ENCODE data around the gene PLEKHH2.
"Not testable (repeated sequence)": the region's sequence is repeated elsewhere in the genome, so short reads cannot be mapped to it uniquely, and the experiment has no call there.

PLEKHH2 gene

DNA sequence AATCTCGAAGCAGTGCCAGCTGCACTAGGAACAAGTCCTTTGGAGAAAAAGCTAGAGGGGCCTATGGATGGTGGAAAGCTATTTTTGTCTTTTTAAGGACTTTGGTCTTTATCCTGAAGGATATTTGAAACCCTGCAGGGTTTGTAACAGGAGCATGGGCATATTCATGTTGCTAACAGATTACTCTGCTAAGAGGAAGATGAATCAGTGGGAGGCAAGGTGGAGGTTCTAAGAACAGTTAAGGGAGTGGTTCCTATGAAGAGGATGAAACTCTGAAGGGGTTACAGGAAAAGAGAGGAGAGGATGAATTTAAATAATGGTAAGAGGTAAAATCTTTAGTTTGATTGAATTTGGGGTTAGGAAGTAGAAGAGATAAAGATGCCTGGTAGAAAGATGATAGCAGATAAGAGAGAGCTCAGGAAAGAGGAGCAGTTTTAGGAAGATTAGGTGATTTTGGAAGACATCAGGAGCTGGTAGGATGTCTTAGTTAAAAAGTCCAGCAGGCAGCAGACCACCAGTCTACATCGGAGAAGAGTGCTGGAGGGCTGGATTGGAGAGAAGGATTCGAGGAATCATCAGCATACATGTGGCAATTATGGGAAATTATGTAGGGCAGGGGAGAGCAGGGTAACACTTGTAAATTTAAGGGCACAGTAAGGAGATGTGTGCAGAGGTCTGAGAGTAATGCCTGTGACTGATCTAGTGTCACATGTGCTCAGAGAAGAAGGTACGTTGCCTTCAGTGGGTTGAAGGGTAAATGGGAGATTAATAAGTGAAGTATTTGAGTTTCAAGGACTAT lies 78.4 kb downstream of the PLEKHH2 start:
- 89% methylated on average over 4 of the region's 4 CpGs for WGBS (ENCODE audit: insufficient coverage)
- CTCF ChIA-PET = no interaction called here
- DNase-seq = no peak
- no peaks in the 10 kb centered on the region for H3K9me3 ChIP-seq (ENCODE audit: control extremely low read depth in 1 of 5, control insufficient read depth in 4 of 5, insufficient read depth in 2 of 5, low read depth in 1 of 5, low read length in 4 of 5)
- peaks cover 0 to 6% (median 0%) of the 10 kb centered on the region in 5 experiments for H3K27me3 ChIP-seq (replicated peaks in 2 of 5; ENCODE audit: control insufficient read depth in 4 of 5, insufficient read depth in 5 of 5, low read length in 4 of 5)
- POLR2A ChIA-PET = no interaction called here
- H3K27ac ChIP-seq (ENCODE audit: insufficient read depth in 1 of 2, low read depth in 1 of 2, low read length in 2 of 2, poor library complexity in 1 of 2, severe bottlenecking in 2 of 2) = no peak overlapping the region
- H3K4me1 ChIP-seq (ENCODE audit: control extremely low read depth in 1 of 4, control insufficient read depth in 4 of 4, insufficient read depth in 4 of 4, low read length in 3 of 4) = no peaks in the 10 kb centered on the region
- H3K36me3 ChIP-seq (ENCODE audit: control insufficient read depth in 4 of 4, insufficient read depth in 4 of 4, low read length in 3 of 4) = no peaks in the 10 kb centered on the region
- H3K4me3 ChIP-seq (ENCODE audit: control insufficient read depth in 1 of 7, extremely low read depth in 1 of 7, insufficient read depth in 4 of 7, low read depth in 2 of 7, low read length in 6 of 7) = no peak overlapping the region

DNA sequence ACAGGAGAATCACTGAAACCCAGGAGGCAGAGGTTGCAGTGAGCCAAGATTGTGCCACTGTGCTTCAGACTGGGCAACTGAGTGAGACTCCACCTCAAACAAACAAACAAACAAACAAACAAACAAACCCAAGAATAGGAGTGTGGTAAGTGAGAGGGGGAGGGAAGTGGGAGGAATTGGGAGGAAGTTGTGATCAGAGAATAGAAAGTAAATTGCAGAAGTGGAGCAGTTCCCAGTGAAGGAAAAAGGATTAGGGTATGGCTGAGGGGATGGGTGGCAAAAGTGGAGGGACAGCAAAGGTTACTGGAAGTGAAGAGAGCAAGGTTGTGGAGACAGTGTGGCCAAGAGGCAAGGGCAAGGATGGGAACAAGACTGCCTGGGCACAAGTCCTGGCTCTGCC lies 80.3 kb downstream of the PLEKHH2 start:
- H3K27ac ChIP-seq (ENCODE audit: insufficient read depth in 1 of 2, low read depth in 1 of 2, low read length in 2 of 2, poor library complexity in 1 of 2, severe bottlenecking in 2 of 2) = no peak overlapping the region
- DNase-seq = no peak
- no peak overlapping the region for H3K4me3 ChIP-seq (ENCODE audit: control insufficient read depth in 1 of 7, extremely low read depth in 1 of 7, insufficient read depth in 4 of 7, low read depth in 2 of 7, low read length in 6 of 7)
- ChIA-PET CTCF (no interaction called here), POLR2A (no interaction called here)
- no peaks in the 10 kb centered on the region for H3K36me3 ChIP-seq (ENCODE audit: control insufficient read depth in 4 of 4, insufficient read depth in 4 of 4, low read length in 3 of 4)
- peaks cover 0 to 6% (median 0%) of the 10 kb centered on the region in 5 experiments for H3K27me3 ChIP-seq (replicated peaks in 2 of 5; ENCODE audit: control insufficient read depth in 4 of 5, insufficient read depth in 5 of 5, low read length in 4 of 5)
- no peaks in the 10 kb centered on the region for H3K9me3 ChIP-seq (ENCODE audit: control extremely low read depth in 1 of 5, control insufficient read depth in 4 of 5, insufficient read depth in 2 of 5, low read depth in 1 of 5, low read length in 4 of 5)
- H3K4me1 ChIP-seq (ENCODE audit: control extremely low read depth in 1 of 4, control insufficient read depth in 4 of 4, insufficient read depth in 4 of 4, low read length in 3 of 4) = no peaks in the 10 kb centered on the region

GRCh38 chr2:43718530-43719124 lies 81.6 kb downstream of the PLEKHH2 start:
- POLR2A ChIA-PET = no interaction called here

DNA sequence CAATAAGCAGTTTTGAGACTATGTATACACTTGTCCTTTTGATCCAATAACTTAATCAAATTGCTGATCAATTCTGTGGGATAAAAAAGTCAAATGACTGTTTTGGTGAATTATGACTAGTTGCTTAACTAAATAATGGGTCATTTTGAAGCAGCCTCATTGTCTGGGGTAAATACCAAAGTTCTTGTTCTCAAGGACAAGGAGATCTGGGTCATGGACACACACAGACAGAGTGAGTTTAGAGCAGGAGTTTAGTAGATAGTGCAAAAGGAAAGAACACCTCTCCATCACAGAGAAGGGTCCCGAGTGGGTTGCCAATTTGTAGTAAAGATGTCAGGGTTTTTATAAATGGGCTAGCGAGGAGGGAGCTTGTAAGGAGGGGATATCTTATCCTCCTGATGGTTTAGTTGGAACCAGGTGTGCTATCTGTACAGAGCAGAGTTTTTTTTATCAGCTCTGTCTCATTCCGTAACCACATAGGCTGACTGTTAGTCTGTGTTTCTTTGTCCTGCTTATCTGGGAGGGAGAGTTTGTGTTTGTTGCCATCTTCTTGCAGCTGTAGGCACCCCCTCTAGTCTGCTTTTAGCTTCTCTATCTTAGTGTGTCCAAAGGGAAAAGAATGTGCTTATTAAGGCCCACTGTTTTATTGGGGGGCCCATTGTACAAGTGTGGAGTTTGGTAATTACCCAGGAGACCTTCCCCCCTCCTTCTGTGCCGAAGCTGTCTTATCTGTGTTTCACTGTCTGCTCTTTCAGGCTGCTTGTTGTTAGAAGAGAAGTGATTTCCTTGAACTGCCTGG lies 87.9 kb downstream of the PLEKHH2 start:
- H3K36me3 ChIP-seq (ENCODE audit: control insufficient read depth in 4 of 4, insufficient read depth in 4 of 4, low read length in 3 of 4) = no peaks in the 10 kb centered on the region
- peaks cover 0 to 3% (median 0%) of the 10 kb centered on the region in 5 experiments for H3K27me3 ChIP-seq (replicated peaks in 2 of 5; ENCODE audit: control insufficient read depth in 4 of 5, insufficient read depth in 5 of 5, low read length in 4 of 5)
- H3K27ac ChIP-seq (ENCODE audit: insufficient read depth in 1 of 2, low read depth in 1 of 2, low read length in 2 of 2, poor library complexity in 1 of 2, severe bottlenecking in 2 of 2) = peak overlapping the region in 1 of 2 experiments; percentile 22
- WGBS (ENCODE audit: insufficient coverage) = no CpG with 5 or more reads among the region's 4 CpGs
- ChIA-PET CTCF (no interaction called here), POLR2A (no interaction called here)
- no peaks in the 10 kb centered on the region for H3K9me3 ChIP-seq (ENCODE audit: control extremely low read depth in 1 of 5, control insufficient read depth in 4 of 5, insufficient read depth in 2 of 5, low read depth in 1 of 5, low read length in 4 of 5)
- no peak overlapping the region for H3K4me3 ChIP-seq (ENCODE audit: control insufficient read depth in 1 of 7, extremely low read depth in 1 of 7, insufficient read depth in 4 of 7, low read depth in 2 of 7, low read length in 6 of 7)
- DNase-seq = peak; percentile 20 to 66 (median 35)
- H3K4me1 ChIP-seq (ENCODE audit: control extremely low read depth in 1 of 4, control insufficient read depth in 4 of 4, insufficient read depth in 4 of 4, low read length in 3 of 4) = no peaks in the 10 kb centered on the region

More at GRCh38 chr2:43718530-43719124, 81.6 kb downstream of the PLEKHH2 start:
- no peak for DNase-seq
- Histone ChIP-seq H3K27me3 (replicated peaks in 2 of 5; ENCODE audit: control insufficient read depth in 4 of 5, insufficient read depth in 5 of 5, low read length in 4 of 5) (peaks cover 0 to 6% (median 0%) of the 10 kb centered on the region in 5 experiments), H3K27ac (ENCODE audit: insufficient read depth in 1 of 2, low read depth in 1 of 2, low read length in 2 of 2, poor library complexity in 1 of 2, severe bottlenecking in 2 of 2) (no peak overlapping the region), H3K36me3 (ENCODE audit: control insufficient read depth in 4 of 4, insufficient read depth in 4 of 4, low read length in 3 of 4) (no peaks in the 10 kb centered on the region), H3K9me3 (ENCODE audit: control extremely low read depth in 1 of 5, control insufficient read depth in 4 of 5, insufficient read depth in 2 of 5, low read depth in 1 of 5, low read length in 4 of 5) (no peaks in the 10 kb centered on the region), H3K4me1 (ENCODE audit: control extremely low read depth in 1 of 4, control insufficient read depth in 4 of 4, insufficient read depth in 4 of 4, low read length in 3 of 4) (no peaks in the 10 kb centered on the region), H3K4me3 (ENCODE audit: control insufficient read depth in 1 of 7, extremely low read depth in 1 of 7, insufficient read depth in 4 of 7, low read depth in 2 of 7, low read length in 6 of 7) (no peak overlapping the region)
- CTCF ChIA-PET = no interaction called here
- WGBS (ENCODE audit: insufficient coverage) = no CpG with 5 or more reads among the region's 5 CpGs

GRCh38 chr2:43725711-43726246 lies 88.7 kb downstream of the PLEKHH2 start:
- Histone ChIP-seq H3K27ac (ENCODE audit: insufficient read depth in 1 of 2, low read depth in 1 of 2, low read length in 2 of 2, poor library complexity in 1 of 2, severe bottlenecking in 2 of 2) (no peak overlapping the region), H3K4me3 (ENCODE audit: control insufficient read depth in 1 of 7, extremely low read depth in 1 of 7, insufficient read depth in 4 of 7, low read depth in 2 of 7, low read length in 6 of 7) (no peak overlapping the region), H3K9me3 (ENCODE audit: control extremely low read depth in 1 of 5, control insufficient read depth in 4 of 5, insufficient read depth in 2 of 5, low read depth in 1 of 5, low read length in 4 of 5) (no peaks in the 10 kb centered on the region), H3K36me3 (ENCODE audit: control insufficient read depth in 4 of 4, insufficient read depth in 4 of 4, low read length in 3 of 4) (no peaks in the 10 kb centered on the region), H3K4me1 (ENCODE audit: control extremely low read depth in 1 of 4, control insufficient read depth in 4 of 4, insufficient read depth in 4 of 4, low read length in 3 of 4) (no peaks in the 10 kb centered on the region), H3K27me3 (replicated peaks in 2 of 5; ENCODE audit: control insufficient read depth in 4 of 5, insufficient read depth in 5 of 5, low read length in 4 of 5) (peaks cover 0 to 3% (median 0%) of the 10 kb centered on the region in 5 experiments)
- 100% methylated on average over 2 of the region's 3 CpGs for WGBS (ENCODE audit: insufficient coverage)
- ChIA-PET CTCF (no interaction called here), POLR2A (no interaction called here)
- no peak for DNase-seq

DNA sequence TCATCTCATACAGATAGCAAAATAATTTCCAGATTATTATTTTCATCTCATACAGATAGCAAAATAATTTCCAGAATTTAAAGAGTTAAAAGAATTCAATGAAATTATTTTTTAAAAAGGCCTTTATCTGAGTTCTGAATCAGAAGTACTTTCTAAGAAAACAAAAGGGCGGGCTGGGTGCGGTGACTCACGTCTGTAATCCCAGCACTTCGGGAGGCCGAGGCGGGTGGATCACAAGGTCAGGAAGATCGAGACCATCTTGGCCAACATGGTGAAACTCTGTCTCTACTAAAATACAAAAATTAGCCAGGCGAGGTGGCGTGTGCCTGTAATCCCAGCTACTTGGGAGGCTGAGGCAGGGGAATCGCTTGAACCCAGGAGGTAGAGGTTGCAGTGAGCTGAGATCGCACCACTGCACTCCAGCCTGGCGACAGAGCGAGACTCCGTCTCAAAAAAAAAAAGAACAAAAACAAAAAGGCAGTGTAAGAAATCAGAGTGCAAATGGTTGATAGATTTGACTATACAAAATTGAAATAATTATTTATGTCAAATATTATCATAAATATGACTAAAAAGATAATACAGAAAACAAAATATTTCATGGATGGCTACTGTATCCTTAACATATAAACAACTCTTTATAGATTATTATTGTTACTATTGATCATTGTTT lies 90.0 kb downstream of the PLEKHH2 start:
- H3K4me1 ChIP-seq (ENCODE audit: control extremely low read depth in 1 of 4, control insufficient read depth in 4 of 4, insufficient read depth in 4 of 4, low read length in 3 of 4); CTCF ChIA-PET; H3K4me3 ChIP-seq (ENCODE audit: control insufficient read depth in 1 of 7, extremely low read depth in 1 of 7, insufficient read depth in 4 of 7, low read depth in 2 of 7, low read length in 6 of 7); H3K27ac ChIP-seq (ENCODE audit: insufficient read depth in 1 of 2, low read depth in 1 of 2, low read length in 2 of 2, poor library complexity in 1 of 2, severe bottlenecking in 2 of 2); POLR2A ChIA-PET; H3K36me3 ChIP-seq (ENCODE audit: control insufficient read depth in 4 of 4, insufficient read depth in 4 of 4, low read length in 3 of 4); H3K27me3 ChIP-seq (replicated peaks in 2 of 5; ENCODE audit: control insufficient read depth in 4 of 5, insufficient read depth in 5 of 5, low read length in 4 of 5); H3K9me3 ChIP-seq (ENCODE audit: control extremely low read depth in 1 of 5, control insufficient read depth in 4 of 5, insufficient read depth in 2 of 5, low read depth in 1 of 5, low read length in 4 of 5); DNase-seq: not testable (repeated sequence)
- WGBS (ENCODE audit: insufficient coverage) = 93% methylated on average over 4 of the region's 14 CpGs
